Activated CD4-positive, alpha-beta memory T cell treated with anti-CD3 and anti-CD28 coated beads for 36 hours (primary cell): ENCODE results near the gene SHB. TPM values are rescaled to one million over a fixed set of nuclear protein-coding genes. Genes with fewer than 3 reads are reported as not detected.

Source experiments
- CTCF ChIA-PET: fragments of 350-600 bp; sonication (Branson Sonifier 250); formaldehyde crosslinking; loops from one replicate; lab custom pipeline; 2021; ENCODE audit warnings: antibody characterized with exemption, inconsistent platforms; lab: Charles Lee
- POLR2A ChIA-PET: fragments of 350-600 bp; sonication (Branson Sonifier 250); formaldehyde crosslinking; loops from one replicate; lab custom pipeline; 2021; ENCODE audit warnings: antibody characterized with exemption; lab: Charles Lee
- DNase-seq: peaks from one replicate; pipeline ENCODE4 v3.0.0-alpha.2; 2020
- H3K27ac Mint-ChIP-seq: one replicate; pipeline ENCODE4 v1.8.0; 2021; ENCODE audit warnings: mixed read lengths
- H3K27me3 Mint-ChIP-seq: one replicate; pipeline ENCODE4 v1.8.0; 2021; ENCODE audit warnings: mixed read lengths
- H3K36me3 Mint-ChIP-seq: one replicate; pipeline ENCODE4 v1.8.0; 2021; ENCODE audit warnings: mixed read lengths
- H3K4me1 Mint-ChIP-seq: one replicate; pipeline ENCODE4 v1.8.0; 2021; ENCODE audit warnings: low read depth, mixed read lengths
- H3K4me3 Mint-ChIP-seq: one replicate; pipeline ENCODE4 v1.8.0; 2021; ENCODE audit warnings: mild to moderate bottlenecking, mixed read lengths
- H3K9me3 Mint-ChIP-seq: one replicate; pipeline ENCODE4 v1.8.0; 2021; ENCODE audit warnings: mixed read lengths
- intact Hi-C: fragments of 100-400 bp; cut with micrococcal nuclease; formaldehyde crosslinking; loops from one replicate; pipeline ENCODE4 v1.15.1; 2023
- total RNA-seq, 2 experiments: library from RNA; stranded (reverse); gene quantifications; one replicate each; pipeline ENCODE4 v1.2.3, GENCODE V29; 2021

The SHB gene
- total RNA-seq, 2 experiments from 2014 or later = 1.1 to 1.2 TPM

GRCh38 chr9:38023661-38024035 lies 45.4 kb downstream of the SHB start:
- H3K9me3 Mint-ChIP-seq = no peaks in the 10 kb centered on the region

DNA sequence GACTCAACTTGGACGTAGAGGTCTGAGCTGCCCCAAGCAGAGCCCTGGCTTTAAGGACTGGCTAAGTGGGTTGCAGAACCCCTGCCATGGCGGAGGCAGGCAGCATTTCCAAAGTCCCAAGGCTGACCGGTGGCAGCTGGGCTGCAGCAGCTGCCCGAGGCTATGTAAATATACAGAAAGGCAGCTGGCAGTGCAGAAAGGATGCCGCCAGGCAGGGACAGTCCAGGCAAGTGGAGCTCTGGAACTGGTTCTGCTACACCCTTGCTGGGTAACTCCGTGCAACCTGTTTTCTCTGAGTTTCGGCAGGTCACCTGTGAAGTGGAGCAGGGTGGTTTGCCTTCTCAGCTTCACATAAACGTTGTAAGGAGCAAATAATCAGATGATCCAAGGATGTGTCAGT lies 46.0 kb downstream of the SHB start:
- H3K27me3 Mint-ChIP-seq = no peaks in the 10 kb centered on the region
- H3K9me3 Mint-ChIP-seq = no peaks in the 10 kb centered on the region
- DNase-seq = no peak
- H3K36me3 Mint-ChIP-seq = no peaks in the 10 kb centered on the region
- ChIA-PET POLR2A (no interaction called here), CTCF (no interaction called here)
- H3K4me3 Mint-ChIP-seq = no peak overlapping the region
- H3K27ac Mint-ChIP-seq = no peak overlapping the region
- H3K4me1 Mint-ChIP-seq = no peaks in the 10 kb centered on the region
- intact Hi-C loops = no loop called here

More at GRCh38 chr9:38023661-38024035, 45.4 kb downstream of the SHB start:
- ChIA-PET POLR2A (no interaction called here), CTCF (no interaction called here)
- Mint-ChIP-seq H3K27ac (no peak overlapping the region), H3K4me3 (no peak overlapping the region), H3K4me1 (no peaks in the 10 kb centered on the region), H3K27me3 (no peaks in the 10 kb centered on the region), H3K36me3 (no peaks in the 10 kb centered on the region)
- DNase-seq = no peak
- intact Hi-C loops = no loop called here

DNA sequence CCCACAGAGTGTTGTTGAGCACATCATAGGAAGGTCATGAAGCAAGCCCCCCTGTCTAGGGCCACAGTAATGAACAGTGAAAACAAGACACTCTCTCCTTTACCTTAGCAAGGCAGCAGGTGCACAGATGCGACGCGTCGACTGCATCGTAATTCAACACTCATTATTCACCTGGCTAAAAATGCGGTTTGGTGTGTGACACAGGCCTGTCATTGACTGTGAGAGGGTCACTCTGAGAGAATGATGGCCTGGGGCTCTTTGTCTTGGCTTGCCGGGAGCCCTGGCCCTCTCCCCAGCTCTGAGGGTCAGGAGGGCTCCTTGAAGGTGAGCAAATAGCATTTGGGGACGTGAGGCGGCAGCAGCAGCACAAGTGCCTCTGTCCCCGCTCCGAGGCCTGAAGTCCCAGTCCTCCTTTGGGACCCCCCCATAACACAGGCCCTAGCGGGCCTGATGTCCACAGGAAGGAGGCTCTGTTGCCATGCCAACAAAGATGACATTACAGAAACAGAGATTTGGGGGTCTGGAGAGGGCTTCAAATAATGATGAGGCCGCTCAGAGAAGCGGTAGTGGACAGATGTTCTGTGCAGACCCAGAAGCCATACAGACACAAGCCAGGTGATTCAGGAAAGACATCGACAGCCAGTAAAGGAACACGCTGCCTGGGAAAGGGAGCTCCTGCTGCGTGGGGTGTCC lies 46.7 kb downstream of the SHB start:
- Mint-ChIP-seq H3K27me3 (no peaks in the 10 kb centered on the region), H3K9me3 (no peaks in the 10 kb centered on the region), H3K36me3 (no peaks in the 10 kb centered on the region), H3K4me3 (no peak overlapping the region), H3K27ac (no peak overlapping the region), H3K4me1 (no peaks in the 10 kb centered on the region)
- POLR2A ChIA-PET = no interaction called here
- no peak for DNase-seq
- intact Hi-C loops = no loop called here
- CTCF ChIA-PET = no interaction called here

DNA sequence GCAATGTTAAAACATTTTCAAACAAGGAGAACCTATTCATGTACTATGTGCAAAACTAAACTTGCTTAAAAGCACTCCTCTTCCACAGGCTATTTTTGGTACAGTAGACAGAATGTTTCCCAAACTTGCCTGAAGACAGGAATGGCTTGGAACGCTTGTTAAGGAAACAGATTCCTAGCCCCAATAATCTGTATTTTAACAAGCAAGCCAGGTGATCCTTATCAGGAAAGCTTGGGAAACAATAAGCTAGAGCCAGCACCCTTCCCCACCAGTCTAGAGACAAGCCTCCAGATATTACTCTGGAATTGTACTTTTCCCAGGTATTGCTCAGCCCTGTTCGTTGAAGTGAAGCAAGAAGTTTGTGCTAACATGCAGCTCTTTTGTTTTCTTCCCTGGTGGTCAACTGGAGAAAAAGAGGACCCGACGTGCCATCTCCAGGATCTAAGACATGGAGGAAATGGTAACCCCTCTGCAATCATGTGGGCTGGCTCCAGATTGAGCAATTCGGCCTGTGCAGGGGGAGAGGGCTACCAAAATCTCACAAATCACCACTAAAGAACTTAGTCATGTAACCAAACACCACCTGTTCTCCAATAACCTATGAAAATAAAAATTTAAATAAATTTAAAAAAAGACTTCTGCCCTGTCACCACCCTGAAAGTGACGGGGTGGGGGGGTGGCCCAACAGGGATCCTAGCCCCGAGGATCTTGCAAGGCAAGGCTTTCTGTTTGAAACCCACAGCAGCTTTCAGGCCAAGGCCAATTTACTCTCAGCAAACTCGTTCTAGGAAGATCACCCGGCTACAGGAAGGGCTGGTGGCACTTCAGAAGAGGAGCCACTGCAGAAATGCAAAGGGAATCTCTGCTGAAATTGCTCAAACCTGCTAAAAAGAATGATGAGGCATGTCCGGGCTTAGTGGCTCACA lies 48.6 kb downstream of the SHB start:
- intact Hi-C loops = no loop called here
- POLR2A ChIA-PET = no interaction called here
- no peaks in the 10 kb centered on the region for H3K4me1 Mint-ChIP-seq
- CTCF ChIA-PET = no interaction called here
- no peak overlapping the region for H3K4me3 Mint-ChIP-seq
- peaks cover 2% of the 10 kb centered on the region for H3K27me3 Mint-ChIP-seq
- no peak for DNase-seq
- H3K27ac Mint-ChIP-seq = no peak overlapping the region
- no peaks in the 10 kb centered on the region for H3K36me3 Mint-ChIP-seq
- H3K9me3 Mint-ChIP-seq = no peaks in the 10 kb centered on the region

DNA sequence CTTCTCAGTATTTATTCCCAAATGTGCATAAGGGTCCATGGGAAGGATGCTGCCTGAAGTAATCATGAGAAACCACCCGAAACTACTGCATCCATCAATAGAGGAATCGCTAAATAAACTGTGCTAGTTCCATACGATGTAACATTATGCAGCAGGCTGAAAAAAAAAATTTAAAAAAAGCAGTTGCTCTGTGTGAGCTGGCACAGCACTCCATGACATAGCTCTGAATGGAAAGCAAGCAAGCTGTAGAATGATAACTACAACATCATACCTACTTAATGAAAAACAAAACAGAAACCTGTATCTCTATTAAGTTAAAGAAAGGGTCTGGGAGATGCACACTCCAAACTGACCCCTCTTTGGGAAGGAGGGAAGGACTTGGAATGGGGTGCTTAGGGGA lies 49.3 kb downstream of the SHB start:
- intact Hi-C loops = no loop called here
- Mint-ChIP-seq H3K27ac (no peak overlapping the region), H3K27me3 (peaks cover 2% of the 10 kb centered on the region), H3K9me3 (no peaks in the 10 kb centered on the region), H3K4me3 (no peak overlapping the region), H3K36me3 (no peaks in the 10 kb centered on the region), H3K4me1 (no peaks in the 10 kb centered on the region)
- ChIA-PET POLR2A (no interaction called here), CTCF (no interaction called here)
- no peak for DNase-seq

GRCh38 chr9:38018958-38019602 lies 49.9 kb downstream of the SHB start:
- no peak for DNase-seq
- intact Hi-C loops = no loop called here
- CTCF ChIA-PET = interaction anchor here (0.9 kb wide), 1 partner anchor 11 kb away, joined by 3 read pairs; no protein-coding TSS in a partner anchor
- Mint-ChIP-seq H3K36me3 (no peaks in the 10 kb centered on the region), H3K4me1 (no peaks in the 10 kb centered on the region), H3K9me3 (no peaks in the 10 kb centered on the region), H3K27ac (no peak overlapping the region), H3K4me3 (no peak overlapping the region), H3K27me3 (peaks cover 2% of the 10 kb centered on the region)
- POLR2A ChIA-PET = no interaction called here

- POLR2A ChIA-PET = no interaction called here
- Mint-ChIP-seq H3K9me3 (no peaks in the 10 kb centered on the region), H3K4me1 (no peaks in the 10 kb centered on the region), H3K27me3 (peaks cover 2% of the 10 kb centered on the region), H3K4me3 (no peak overlapping the region), H3K27ac (no peak overlapping the region), H3K36me3 (no peaks in the 10 kb centered on the region)
- intact Hi-C loops = no loop called here
- DNase-seq = no peak
- CTCF ChIA-PET = interaction anchor here (0.9 kb wide), 1 partner anchor 10 kb away, joined by 3 read pairs; no protein-coding TSS in a partner anchor
These were observed 50.6 kb downstream of the SHB start for GRCh38 chr9:38018241-38018957.

DNA sequence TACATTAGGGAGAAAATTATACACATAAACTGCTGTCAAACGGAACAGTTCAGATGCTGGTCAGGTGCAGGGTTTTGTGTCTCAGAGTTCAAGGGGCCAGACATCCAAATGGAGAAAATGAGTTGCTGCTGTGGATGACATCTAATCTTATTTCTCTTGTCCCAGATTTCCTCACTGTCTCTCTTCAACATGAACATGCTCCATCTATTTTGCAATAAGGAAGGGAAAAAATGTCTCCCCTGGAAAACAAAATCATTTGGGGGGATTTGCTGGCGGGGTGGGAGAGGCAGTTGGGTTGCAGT lies 51.2 kb downstream of the SHB start:
- H3K36me3 Mint-ChIP-seq = no peaks in the 10 kb centered on the region
- ChIA-PET POLR2A (no interaction called here), CTCF (no interaction called here)
- intact Hi-C loops = no loop called here
- no peak for DNase-seq
- no peak overlapping the region for H3K27ac Mint-ChIP-seq
- no peaks in the 10 kb centered on the region for H3K9me3 Mint-ChIP-seq
- H3K4me1 Mint-ChIP-seq = no peaks in the 10 kb centered on the region
- H3K4me3 Mint-ChIP-seq = no peak overlapping the region
- peaks cover 2% of the 10 kb centered on the region for H3K27me3 Mint-ChIP-seq

DNA sequence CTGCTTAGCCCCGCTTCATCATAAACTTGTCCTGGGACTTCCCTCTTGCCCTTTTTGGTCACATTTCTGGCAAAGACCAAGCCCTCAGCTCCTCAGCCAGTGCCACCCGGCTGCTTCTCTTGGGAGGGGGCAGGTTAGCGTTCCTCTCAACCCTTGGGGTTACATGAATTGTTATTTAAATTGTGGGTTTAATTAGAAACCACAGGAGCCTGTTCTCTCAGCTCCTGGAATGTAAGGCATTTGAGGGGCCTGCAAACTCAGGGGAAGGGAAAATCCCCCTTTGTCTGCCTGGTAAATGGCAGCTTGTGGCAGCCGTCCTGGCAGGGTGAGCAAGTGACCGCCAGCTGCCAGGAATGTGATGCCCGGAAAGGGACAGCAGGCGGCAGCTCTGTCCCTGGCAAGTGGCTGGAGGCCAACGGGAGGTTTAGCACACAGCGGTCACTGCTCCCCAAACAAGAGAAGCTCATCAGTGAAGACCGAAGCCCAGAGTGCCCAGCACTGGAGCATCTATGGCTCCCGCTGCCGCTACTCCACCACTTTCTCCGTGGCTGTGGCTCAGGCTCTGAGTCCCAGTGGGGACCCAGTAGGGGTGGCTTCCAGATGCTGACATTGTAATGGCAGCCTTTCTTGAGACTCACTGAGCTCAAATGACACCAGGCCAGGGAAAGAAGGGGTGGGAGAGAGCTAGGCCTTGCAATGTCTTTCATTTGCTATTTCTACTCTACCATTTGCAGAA lies 51.7 kb downstream of the SHB start:
- ChIA-PET POLR2A (no interaction called here), CTCF (no interaction called here)
- no peak overlapping the region for H3K27ac Mint-ChIP-seq
- no peaks in the 10 kb centered on the region for H3K36me3 Mint-ChIP-seq
- no peaks in the 10 kb centered on the region for H3K9me3 Mint-ChIP-seq
- peaks cover 2% of the 10 kb centered on the region for H3K27me3 Mint-ChIP-seq
- H3K4me1 Mint-ChIP-seq = no peaks in the 10 kb centered on the region
- no peak for DNase-seq
- H3K4me3 Mint-ChIP-seq = no peak overlapping the region
- intact Hi-C loops = no loop called here

DNA sequence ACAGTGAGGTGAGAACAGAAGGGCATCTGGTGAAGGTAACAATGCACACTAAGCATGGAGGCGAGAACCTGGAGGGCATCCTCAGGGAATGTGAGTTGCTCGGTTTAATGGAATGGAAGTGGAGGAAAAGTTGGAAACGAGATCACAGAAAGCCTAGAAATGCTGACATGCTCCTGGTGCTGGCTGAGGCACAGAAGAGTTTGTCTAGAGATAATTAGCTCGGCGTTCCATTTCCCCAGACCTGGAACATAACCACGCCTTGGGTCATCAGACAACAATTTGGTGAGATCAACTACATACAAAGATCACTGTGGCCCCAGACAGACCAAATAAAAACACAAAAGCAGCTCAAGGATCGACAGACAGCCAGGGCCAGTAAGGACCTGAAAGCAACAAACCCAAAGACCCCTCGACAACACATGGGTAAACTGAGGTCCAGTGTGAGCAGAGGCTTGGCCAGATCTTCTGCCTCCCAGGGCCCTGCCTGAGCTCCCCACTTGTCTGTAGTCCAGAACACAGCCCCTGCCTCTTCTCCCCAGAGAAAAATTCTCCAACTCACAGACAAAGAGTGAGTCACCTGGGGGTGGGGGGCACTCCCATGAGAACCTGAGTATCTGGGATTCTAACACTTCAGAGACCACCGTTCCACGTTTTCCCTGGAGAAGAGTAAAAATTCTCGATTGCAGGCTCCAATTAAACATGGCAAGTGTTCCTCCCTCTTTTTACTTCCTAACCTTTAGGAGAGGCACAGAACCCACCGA lies 52.5 kb downstream of the SHB start:
- intact Hi-C loops = no loop called here
- ChIA-PET POLR2A (no interaction called here), CTCF (no interaction called here)

DNA sequence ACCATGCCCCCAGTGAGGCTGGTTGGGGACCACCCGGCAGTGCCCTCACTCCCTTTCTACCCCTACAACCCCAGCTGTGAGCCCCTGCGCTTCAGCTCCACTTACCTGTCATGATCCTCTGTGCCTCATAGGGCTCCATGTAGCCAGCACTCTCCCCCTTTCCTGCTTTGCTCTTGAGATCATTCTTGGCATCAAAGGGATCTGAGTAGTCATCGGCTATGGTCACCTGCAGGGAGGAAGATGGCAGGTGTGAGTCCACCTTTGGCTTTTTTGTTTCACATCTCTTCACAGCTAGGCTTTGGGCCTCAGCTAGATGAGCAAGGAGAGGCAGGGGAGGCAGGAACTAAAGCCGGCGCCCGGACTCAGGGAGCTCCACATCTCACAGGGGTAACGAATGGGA lies 53.1 kb downstream of the SHB start:
- no peaks in the 10 kb centered on the region for H3K9me3 Mint-ChIP-seq
- no peak overlapping the region for H3K4me3 Mint-ChIP-seq
- H3K27me3 Mint-ChIP-seq = peaks cover 2% of the 10 kb centered on the region
- DNase-seq = no peak
- ChIA-PET CTCF (no interaction called here), POLR2A (no interaction called here)
- H3K36me3 Mint-ChIP-seq = no peaks in the 10 kb centered on the region
- intact Hi-C loops = no loop called here
- no peaks in the 10 kb centered on the region for H3K4me1 Mint-ChIP-seq
- H3K27ac Mint-ChIP-seq = no peak overlapping the region

More for the DNA sequence above, 52.5 kb downstream of the SHB start:
- Mint-ChIP-seq H3K9me3 (no peaks in the 10 kb centered on the region), H3K27me3 (peaks cover 2% of the 10 kb centered on the region), H3K4me1 (no peaks in the 10 kb centered on the region), H3K27ac (no peak overlapping the region), H3K36me3 (no peaks in the 10 kb centered on the region), H3K4me3 (no peak overlapping the region)
- DNase-seq = no peak
